ENCODE results near the gene CD177.

DNA sequence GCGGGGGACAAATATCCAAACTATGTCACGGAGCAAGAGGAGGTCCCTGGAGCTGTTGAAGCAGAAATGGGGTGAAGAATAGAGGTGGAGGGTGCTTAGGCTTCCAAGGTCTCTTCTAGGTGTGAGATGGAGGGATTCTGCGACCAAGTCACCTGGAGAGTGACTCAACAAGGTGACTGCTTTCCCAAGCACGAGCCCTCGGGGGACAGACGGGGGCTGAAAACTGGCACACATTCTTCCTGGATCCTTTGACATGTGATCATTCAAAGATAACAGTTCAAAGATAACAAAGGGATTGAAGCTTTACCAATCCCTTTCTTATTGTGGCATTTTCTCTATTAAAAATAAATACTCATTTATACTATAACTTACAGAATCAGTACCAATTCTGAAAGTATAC, 59.0 kb downstream of the CD177 start:
- no peak for TF ChIP-seq EZH2 (IDR thresholded peaks at IDR 0.05; ENCODE audit: borderline replicate concordance, low read length)
- TF ChIP-seq, protein P1, sequence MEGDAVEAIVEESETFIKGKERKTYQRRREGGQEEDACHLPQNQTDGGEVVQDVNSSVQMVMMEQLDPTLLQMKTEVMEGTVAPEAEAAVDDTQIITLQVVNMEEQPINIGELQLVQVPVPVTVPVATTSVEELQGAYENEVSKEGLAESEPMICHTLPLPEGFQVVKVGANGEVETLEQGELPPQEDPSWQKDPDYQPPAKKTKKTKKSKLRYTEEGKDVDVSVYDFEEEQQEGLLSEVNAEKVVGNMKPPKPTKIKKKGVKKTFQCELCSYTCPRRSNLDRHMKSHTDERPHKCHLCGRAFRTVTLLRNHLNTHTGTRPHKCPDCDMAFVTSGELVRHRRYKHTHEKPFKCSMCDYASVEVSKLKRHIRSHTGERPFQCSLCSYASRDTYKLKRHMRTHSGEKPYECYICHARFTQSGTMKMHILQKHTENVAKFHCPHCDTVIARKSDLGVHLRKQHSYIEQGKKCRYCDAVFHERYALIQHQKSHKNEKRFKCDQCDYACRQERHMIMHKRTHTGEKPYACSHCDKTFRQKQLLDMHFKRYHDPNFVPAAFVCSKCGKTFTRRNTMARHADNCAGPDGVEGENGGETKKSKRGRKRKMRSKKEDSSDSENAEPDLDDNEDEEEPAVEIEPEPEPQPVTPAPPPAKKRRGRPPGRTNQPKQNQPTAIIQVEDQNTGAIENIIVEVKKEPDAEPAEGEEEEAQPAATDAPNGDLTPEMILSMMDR (IDR thresholded peaks at IDR 0.05; ENCODE audit: low read length) = no peak

Data from OCI-LY1 (cell line).